ENCODE data around the gene AMPD3. TPM values are rescaled to one million over a fixed set of nuclear protein-coding genes. Genes with fewer than 3 reads are reported as not detected.

Gene AMPD3
- total RNA-seq, 2 donors from 2014 or later: 20.0 to 22.1 TPM

DNA sequence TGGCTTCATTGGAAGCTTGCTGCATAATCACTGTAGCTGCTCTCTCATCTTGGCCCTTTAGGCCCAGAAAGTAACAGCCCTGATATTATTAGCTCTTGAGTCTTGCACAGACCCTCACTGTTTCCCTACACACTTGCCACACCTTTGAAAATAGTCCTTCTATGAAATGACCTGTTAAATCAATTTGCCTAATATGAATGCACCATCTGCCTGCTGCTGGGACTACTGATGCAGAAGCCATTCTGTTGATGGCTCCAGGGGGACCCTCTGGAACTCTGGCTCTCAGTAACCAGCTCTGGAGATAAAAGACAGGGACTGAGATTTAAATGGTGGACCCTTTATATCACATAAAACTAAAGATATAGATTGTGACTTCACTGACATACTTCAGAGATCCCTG, 14.7 kb upstream of the AMPD3 start:
- Histone ChIP-seq H3K4me1 (replicated peaks) (no peaks in the 10 kb centered on the region), H3K27me3 (replicated peaks; ENCODE audit: insufficient read depth) (no peaks in the 10 kb centered on the region), H3K4me3 (no peak overlapping the region), H3K27ac (no peak overlapping the region), H3K9me3 (no peaks in the 10 kb centered on the region), H3K36me3 (no peaks in the 10 kb centered on the region)
- no peak for TF ChIP-seq POLR2AphosphoS5 (IDR thresholded peaks at IDR 0.05)
- TF ChIP-seq POLR2A (IDR thresholded peaks at IDR 0.05): no peak
- TF ChIP-seq, protein P1, sequence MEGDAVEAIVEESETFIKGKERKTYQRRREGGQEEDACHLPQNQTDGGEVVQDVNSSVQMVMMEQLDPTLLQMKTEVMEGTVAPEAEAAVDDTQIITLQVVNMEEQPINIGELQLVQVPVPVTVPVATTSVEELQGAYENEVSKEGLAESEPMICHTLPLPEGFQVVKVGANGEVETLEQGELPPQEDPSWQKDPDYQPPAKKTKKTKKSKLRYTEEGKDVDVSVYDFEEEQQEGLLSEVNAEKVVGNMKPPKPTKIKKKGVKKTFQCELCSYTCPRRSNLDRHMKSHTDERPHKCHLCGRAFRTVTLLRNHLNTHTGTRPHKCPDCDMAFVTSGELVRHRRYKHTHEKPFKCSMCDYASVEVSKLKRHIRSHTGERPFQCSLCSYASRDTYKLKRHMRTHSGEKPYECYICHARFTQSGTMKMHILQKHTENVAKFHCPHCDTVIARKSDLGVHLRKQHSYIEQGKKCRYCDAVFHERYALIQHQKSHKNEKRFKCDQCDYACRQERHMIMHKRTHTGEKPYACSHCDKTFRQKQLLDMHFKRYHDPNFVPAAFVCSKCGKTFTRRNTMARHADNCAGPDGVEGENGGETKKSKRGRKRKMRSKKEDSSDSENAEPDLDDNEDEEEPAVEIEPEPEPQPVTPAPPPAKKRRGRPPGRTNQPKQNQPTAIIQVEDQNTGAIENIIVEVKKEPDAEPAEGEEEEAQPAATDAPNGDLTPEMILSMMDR (IDR thresholded peaks at IDR 0.05): no peak
- DNase-seq (ENCODE audit: low spot score): no peak
- intact Hi-C loops (cut with DNase I): no loop called here

DNA sequence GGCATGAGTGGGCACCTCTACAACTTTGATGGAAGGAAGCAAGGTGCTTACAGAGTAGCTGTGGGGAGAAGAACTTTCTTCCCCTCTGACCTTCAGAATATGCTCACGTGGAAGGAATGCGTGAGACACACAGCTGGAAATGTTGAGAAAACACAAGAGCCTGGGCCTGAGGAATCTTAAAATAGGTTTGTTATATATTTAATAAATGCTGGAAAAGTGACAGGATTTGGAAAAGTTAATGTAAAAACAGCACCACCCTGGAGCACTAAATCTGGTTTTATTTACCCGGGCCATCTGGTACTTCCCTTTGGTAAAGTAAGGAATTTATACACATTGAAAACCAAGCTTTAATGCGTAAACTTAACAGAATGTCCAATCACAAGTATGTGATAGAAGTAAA, 14.0 kb upstream of the AMPD3 start:
- TF ChIP-seq POLR2A (IDR thresholded peaks at IDR 0.05) (no peak), POLR2AphosphoS5 (IDR thresholded peaks at IDR 0.05) (no peak)
- TF ChIP-seq, protein P1 (IDR thresholded peaks at IDR 0.05): no peak
- DNase-seq (ENCODE audit: low spot score): no peak
- WGBS: 97% methylated on average over 4 of the region's 4 CpGs
- Histone ChIP-seq H3K27ac (no peak overlapping the region), H3K36me3 (no peaks in the 10 kb centered on the region), H3K4me1 (replicated peaks) (no peaks in the 10 kb centered on the region), H3K9me3 (no peaks in the 10 kb centered on the region), H3K4me3 (no peak overlapping the region), H3K27me3 (replicated peaks; ENCODE audit: insufficient read depth) (no peaks in the 10 kb centered on the region)
- intact Hi-C loops (cut with DNase I): no loop called here

DNA sequence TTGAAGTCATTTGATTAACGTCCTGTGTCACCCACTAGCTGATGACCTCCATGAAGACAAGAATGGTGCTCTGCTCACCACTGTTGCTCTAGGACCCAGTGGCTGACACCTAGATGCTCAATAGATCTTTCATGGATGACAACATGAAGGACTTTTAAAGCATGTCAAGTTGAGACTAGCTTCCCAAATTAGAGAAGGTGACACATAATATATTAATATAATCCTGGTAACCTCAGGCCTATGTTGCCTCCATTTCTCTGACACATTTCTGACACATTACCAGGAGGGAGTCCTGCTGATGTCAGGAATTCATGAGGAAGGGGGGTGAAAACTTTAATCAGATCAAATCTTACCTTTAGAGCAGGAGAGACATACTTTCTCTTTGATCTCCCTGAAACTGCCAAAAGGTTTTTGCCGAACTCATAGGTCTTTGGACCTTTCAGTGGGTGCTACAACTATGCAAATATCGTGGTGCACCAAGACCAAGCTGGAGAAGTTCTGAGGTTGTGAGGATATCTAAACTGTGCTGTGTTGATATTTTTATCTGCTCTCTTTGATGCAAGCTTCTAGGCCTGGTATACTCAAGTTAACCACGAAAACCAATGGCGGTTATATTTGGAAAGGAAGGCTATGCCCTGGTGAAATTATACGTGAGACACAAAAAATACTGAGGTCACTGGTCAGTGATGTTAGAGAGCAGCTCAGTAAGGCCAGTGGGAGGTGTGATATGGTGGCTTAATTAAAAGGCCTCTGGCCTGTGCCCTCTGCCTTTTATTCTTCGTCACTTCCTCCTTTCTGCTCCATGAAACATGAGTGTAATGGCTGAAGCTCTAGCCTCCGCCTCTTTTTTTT, 13.2 kb upstream of the AMPD3 start:
- intact Hi-C loops (cut with DNase I): no loop called here
- no peaks in the 10 kb centered on the region for H3K36me3 ChIP-seq
- no peak overlapping the region for H3K4me3 ChIP-seq
- H3K27me3 ChIP-seq (replicated peaks; ENCODE audit: insufficient read depth): no peaks in the 10 kb centered on the region
- H3K9me3 ChIP-seq: no peaks in the 10 kb centered on the region
- H3K27ac ChIP-seq: no peak overlapping the region
- 89% methylated on average over 8 of the region's 8 CpGs for WGBS
- DNase-seq (ENCODE audit: low spot score): no peak
- H3K4me1 ChIP-seq (replicated peaks): no peaks in the 10 kb centered on the region
- no peak for TF ChIP-seq POLR2AphosphoS5 (IDR thresholded peaks at IDR 0.05)
- TF ChIP-seq POLR2A (IDR thresholded peaks at IDR 0.05): no peak
- TF ChIP-seq, protein P1 (IDR thresholded peaks at IDR 0.05): no peak

DNA sequence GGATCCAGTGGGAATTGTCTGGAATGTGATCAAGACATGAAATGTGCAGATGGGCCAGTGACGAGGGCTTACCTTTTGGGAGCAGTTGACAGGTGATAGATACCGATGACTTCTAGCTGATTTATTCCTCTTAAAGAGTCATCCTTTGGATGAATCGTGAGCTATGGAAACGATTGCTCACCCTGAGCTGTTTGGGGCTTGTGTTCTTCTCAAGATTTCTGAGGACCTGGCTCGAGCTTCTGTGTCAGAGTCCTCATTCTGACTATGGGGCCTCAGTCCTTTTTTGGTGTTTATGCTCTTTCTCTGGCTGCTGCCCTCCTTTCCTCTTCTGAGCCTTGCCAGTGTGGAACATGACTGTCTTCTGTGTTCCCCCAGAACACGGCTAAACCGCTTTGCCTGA, 11.9 kb upstream of the AMPD3 start:
- H3K27me3 ChIP-seq (replicated peaks; ENCODE audit: insufficient read depth): no peaks in the 10 kb centered on the region
- no peak for DNase-seq (ENCODE audit: low spot score)
- H3K27ac ChIP-seq: no peak overlapping the region
- TF ChIP-seq, protein P1 (IDR thresholded peaks at IDR 0.05): no peak
- TF ChIP-seq POLR2A (IDR thresholded peaks at IDR 0.05) (no peak), POLR2AphosphoS5 (IDR thresholded peaks at IDR 0.05) (no peak)
- no peak overlapping the region for H3K4me3 ChIP-seq
- no peaks in the 10 kb centered on the region for H3K4me1 ChIP-seq (replicated peaks)
- WGBS: 92% methylated on average over 7 of the region's 7 CpGs
- H3K36me3 ChIP-seq: no peaks in the 10 kb centered on the region
- H3K9me3 ChIP-seq: no peaks in the 10 kb centered on the region
- intact Hi-C loops (cut with DNase I): no loop called here

DNA sequence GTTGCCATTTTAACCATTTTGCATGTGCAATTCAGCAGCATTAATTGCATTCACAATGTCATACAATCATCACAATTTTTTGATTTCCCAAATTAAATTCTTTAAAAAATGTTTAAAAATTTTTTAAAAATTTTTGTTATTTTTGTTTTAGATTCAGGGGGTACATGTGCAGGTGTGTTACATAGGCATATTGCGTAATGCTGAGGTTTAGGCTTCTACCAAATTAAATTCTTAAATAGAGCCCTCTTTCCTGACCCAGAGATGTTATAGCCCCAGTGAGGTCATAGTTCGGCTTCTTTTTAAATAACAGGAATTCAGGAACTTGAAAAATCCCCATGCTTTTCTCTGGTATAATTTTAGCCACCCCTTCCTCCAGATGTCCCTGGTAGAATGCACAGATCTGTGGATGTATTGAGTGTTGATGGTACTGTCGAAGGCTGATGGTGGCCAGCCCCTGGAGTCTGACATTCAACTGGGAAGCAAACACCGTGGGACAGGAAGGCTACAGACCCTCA, 11.3 kb upstream of the AMPD3 start:
- Histone ChIP-seq H3K27me3 (replicated peaks; ENCODE audit: insufficient read depth) (no peaks in the 10 kb centered on the region), H3K27ac (no peak overlapping the region), H3K9me3 (no peaks in the 10 kb centered on the region), H3K36me3 (no peaks in the 10 kb centered on the region), H3K4me1 (replicated peaks) (no peaks in the 10 kb centered on the region), H3K4me3 (no peak overlapping the region)
- intact Hi-C loops (cut with DNase I): no loop called here
- 83% methylated on average over 4 of the region's 4 CpGs for WGBS
- DNase-seq (ENCODE audit: low spot score): no peak
- TF ChIP-seq POLR2AphosphoS5 (IDR thresholded peaks at IDR 0.05) (no peak), POLR2A (IDR thresholded peaks at IDR 0.05) (no peak)
- TF ChIP-seq, protein P1 (IDR thresholded peaks at IDR 0.05): no peak
